WTC11 (cell line): ENCODE measurements around the gene MRPL55. TPM values are rescaled to one million over a fixed set of nuclear protein-coding genes. Genes with fewer than 3 reads are reported as not detected.

Experiments used
- CREB1 ChIP-seq: sonication (generic); formaldehyde crosslinking; IDR thresholded peaks from 2 replicates; pipeline ENCODE4 v1.8.0; 2023; ENCODE audit warnings: mild to moderate bottlenecking, missing genetic modification reagents
- ETV6 ChIP-seq: sonication (generic); formaldehyde crosslinking; IDR thresholded peaks from 2 replicates; pipeline ENCODE4 v1.8.1; 2022; ENCODE audit warnings: mild to moderate bottlenecking, missing genetic modification reagents
- GRHL2 ChIP-seq: fragments of 250-450 bp; sonication (Bioruptor Pico); IDR thresholded peaks from 2 replicates; pipeline ENCODE4 v1.8.0; 2022; ENCODE audit warnings: mild to moderate bottlenecking, moderate library complexity; ENCODE audit not compliant: insufficient replicate concordance, severe bottlenecking
- NFE2L1 ChIP-seq: sonication (generic); formaldehyde crosslinking; IDR thresholded peaks from 2 replicates; pipeline ENCODE4 v1.8.1; 2023; ENCODE audit warnings: missing genetic modification reagents
- NR1H2 ChIP-seq: sonication (generic); formaldehyde crosslinking; IDR thresholded peaks from 2 replicates; pipeline ENCODE4 v1.9.0; 2021; ENCODE audit warnings: mild to moderate bottlenecking, moderate library complexity, missing genetic modification reagents
- NR2C2 ChIP-seq: sonication (generic); formaldehyde crosslinking; IDR thresholded peaks from 2 replicates; pipeline ENCODE4 v1.8.0; 2022; ENCODE audit warnings: mild to moderate bottlenecking, missing genetic modification reagents
- OVOL2 ChIP-seq: fragments of 250-450 bp; sonication (Bioruptor Pico); IDR thresholded peaks from 2 replicates; pipeline ENCODE4 v1.9.0; 2021; ENCODE audit warnings: mild to moderate bottlenecking, borderline replicate concordance
- PRRX2 ChIP-seq: fragments of 250-450 bp; sonication (Bioruptor Pico); IDR thresholded peaks from 2 replicates; pipeline ENCODE4 v1.8.0; 2021; ENCODE audit warnings: mild to moderate bottlenecking
- SMAD3 ChIP-seq: sonication (generic); formaldehyde crosslinking; IDR thresholded peaks from 2 replicates; pipeline ENCODE4 v1.8.0; 2022; ENCODE audit warnings: missing genetic modification reagents, mild to moderate bottlenecking, borderline replicate concordance
- SOX15 ChIP-seq: fragments of 250-450 bp; sonication (Bioruptor Pico); IDR thresholded peaks from 2 replicates; pipeline ENCODE4 v1.9.0; 2021; ENCODE audit warnings: mild to moderate bottlenecking
- SP1 ChIP-seq: sonication (generic); formaldehyde crosslinking; conservative IDR thresholded peaks from 2 replicates; pipeline ENCODE4 v1.8.1; 2022; ENCODE audit warnings: missing genetic modification reagents
- ZNF121 ChIP-seq: sonication (generic); formaldehyde crosslinking; IDR thresholded peaks from 2 replicates; pipeline ENCODE4 v1.8.0; 2023; ENCODE audit warnings: missing genetic modification reagents
- ZNF219 ChIP-seq: sonication (generic); formaldehyde crosslinking; IDR thresholded peaks from 2 replicates; pipeline ENCODE4 v1.8.0; 2023; ENCODE audit warnings: missing genetic modification reagents, mild to moderate bottlenecking, borderline replicate concordance
- ZNF232 ChIP-seq: sonication (generic); formaldehyde crosslinking; IDR thresholded peaks from 2 replicates; pipeline ENCODE4 v1.8.0; 2022; ENCODE audit warnings: mild to moderate bottlenecking, missing genetic modification reagents
- ZNF317 ChIP-seq: sonication (generic); formaldehyde crosslinking; IDR thresholded peaks from 2 replicates; pipeline ENCODE4 v1.8.1; 2023; ENCODE audit warnings: low read depth, mild to moderate bottlenecking, moderate library complexity, missing genetic modification reagents, borderline replicate concordance
- total RNA-seq: library from RNA; stranded (reverse); gene quantifications from 3 replicates; pipeline ENCODE4 v1.2.3, GENCODE V29; 2021
- TF ChIP-seq, protein P1 (sequence below): sonication (generic); formaldehyde crosslinking; IDR thresholded peaks from 2 replicates; pipeline ENCODE4 v1.8.1; 2023; ENCODE audit warnings: mild to moderate bottlenecking, missing genetic modification reagents
- TF ChIP-seq, protein P2 (sequence below): sonication (generic); formaldehyde crosslinking; IDR thresholded peaks from 2 replicates; pipeline ENCODE4 v1.8.1; 2023; ENCODE audit warnings: mild to moderate bottlenecking, moderate library complexity, missing genetic modification reagents
- TF ChIP-seq, protein P3 (sequence below): sonication (generic); formaldehyde crosslinking; IDR thresholded peaks from 2 replicates; pipeline ENCODE4 v1.8.1; 2022; ENCODE audit warnings: low read depth, missing genetic modification reagents, borderline replicate concordance
- TF ChIP-seq, protein P4 (sequence below): fragments of 250-450 bp; sonication (Bioruptor Pico); conservative IDR thresholded peaks from 2 replicates; pipeline ENCODE4 v1.9.0; 2021; ENCODE audit warnings: mild to moderate bottlenecking
- TF ChIP-seq, protein P5 (sequence below): sonication (generic); formaldehyde crosslinking; IDR thresholded peaks from 2 replicates; pipeline ENCODE4 v1.8.1; 2022; ENCODE audit warnings: missing genetic modification reagents, borderline replicate concordance
- TF ChIP-seq, protein P6 (sequence below): fragments of 250-450 bp; sonication (Bioruptor Pico); IDR thresholded peaks from 2 replicates; pipeline ENCODE4 v1.9.0; 2021; ENCODE audit warnings: moderate library complexity, mild to moderate bottlenecking, inconsistent platforms, borderline replicate concordance
- TF ChIP-seq, protein P7 (sequence below): sonication (generic); formaldehyde crosslinking; IDR thresholded peaks from 2 replicates; pipeline ENCODE4 v1.8.0; 2023; ENCODE audit warnings: missing genetic modification reagents, mild to moderate bottlenecking, borderline replicate concordance
- TF ChIP-seq, protein P8 (sequence below): sonication (generic); formaldehyde crosslinking; IDR thresholded peaks from 2 replicates; pipeline ENCODE4 v1.8.1; 2022; ENCODE audit warnings: mild to moderate bottlenecking, moderate library complexity, missing genetic modification reagents

Gene MRPL55
- total RNA-seq, 1 experiment from 2014 or later = 66.9 TPM

DNA sequence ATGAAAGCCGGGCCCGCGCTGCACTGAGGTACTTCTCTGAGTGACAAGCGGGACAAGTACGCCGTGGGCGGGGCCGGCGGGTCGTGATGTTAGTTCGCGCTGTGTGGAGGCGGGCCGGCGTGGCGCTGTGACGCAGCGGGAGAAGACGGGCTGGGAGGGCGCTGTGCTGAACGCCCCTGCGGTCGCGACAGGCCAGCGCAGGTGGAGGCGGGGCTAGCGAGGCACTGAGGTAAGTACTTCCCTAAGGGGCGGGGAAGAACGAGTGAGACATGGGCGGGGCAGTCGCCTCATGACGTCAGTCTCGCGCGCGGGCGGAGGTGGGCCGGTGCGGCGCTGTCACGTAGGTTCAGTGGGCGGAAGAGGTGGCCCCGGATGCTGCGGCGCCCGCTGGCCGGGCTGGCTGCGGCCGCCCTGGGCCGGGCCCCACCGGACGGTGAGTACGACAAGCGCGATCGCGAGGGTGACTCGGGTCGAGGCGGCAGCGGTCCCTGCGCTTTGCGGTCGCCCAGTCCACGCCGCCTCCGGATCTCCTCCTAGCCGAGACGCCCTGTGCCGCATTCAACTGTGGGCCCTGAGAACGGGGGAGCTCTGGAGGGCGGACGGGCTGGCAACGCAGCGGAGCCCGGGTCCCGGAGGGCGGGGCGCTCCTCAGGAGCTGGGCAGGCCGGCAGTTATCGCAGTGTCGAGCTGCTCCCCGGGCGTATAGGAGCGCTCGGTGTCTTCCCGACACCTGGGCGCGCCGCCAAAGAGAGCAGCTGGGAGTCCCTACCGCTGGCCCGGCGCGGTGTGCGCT, 31.0 kb upstream of the MRPL55 start, which contains the start of gene GUK1 (continued):
- 0 out of 2 replicates have a peak, but pooled peaks have one; percentile 24 for TF ChIP-seq ZNF317 (CRISPR knock-in tag)
- TF ChIP-seq ETV6 = no peak
- peak; percentile 70 for TF ChIP-seq NFE2L1 (CRISPR knock-in tag)
- TF ChIP-seq ZNF219 = no peak
- TF ChIP-seq, protein P1, sequence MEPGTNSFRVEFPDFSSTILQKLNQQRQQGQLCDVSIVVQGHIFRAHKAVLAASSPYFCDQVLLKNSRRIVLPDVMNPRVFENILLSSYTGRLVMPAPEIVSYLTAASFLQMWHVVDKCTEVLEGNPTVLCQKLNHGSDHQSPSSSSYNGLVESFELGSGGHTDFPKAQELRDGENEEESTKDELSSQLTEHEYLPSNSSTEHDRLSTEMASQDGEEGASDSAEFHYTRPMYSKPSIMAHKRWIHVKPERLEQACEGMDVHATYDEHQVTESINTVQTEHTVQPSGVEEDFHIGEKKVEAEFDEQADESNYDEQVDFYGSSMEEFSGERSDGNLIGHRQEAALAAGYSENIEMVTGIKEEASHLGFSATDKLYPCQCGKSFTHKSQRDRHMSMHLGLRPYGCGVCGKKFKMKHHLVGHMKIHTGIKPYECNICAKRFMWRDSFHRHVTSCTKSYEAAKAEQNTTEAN = peak; percentile 75
- TF ChIP-seq, protein P2, sequence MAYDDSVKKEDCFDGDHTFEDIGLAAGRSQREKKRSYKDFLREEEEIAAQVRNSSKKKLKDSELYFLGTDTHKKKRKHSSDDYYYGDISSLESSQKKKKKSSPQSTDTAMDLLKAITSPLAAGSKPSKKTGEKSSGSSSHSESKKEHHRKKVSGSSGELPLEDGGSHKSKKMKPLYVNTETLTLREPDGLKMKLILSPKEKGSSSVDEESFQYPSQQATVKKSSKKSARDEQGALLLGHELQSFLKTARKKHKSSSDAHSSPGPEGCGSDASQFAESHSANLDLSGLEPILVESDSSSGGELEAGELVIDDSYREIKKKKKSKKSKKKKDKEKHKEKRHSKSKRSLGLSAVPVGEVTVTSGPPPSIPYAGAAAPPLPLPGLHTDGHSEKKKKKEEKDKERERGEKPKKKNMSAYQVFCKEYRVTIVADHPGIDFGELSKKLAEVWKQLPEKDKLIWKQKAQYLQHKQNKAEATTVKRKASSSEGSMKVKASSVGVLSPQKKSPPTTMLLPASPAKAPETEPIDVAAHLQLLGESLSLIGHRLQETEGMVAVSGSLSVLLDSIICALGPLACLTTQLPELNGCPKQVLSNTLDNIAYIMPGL (CRISPR knock-in tag) = peak; percentile 92
- TF ChIP-seq, protein P3, sequence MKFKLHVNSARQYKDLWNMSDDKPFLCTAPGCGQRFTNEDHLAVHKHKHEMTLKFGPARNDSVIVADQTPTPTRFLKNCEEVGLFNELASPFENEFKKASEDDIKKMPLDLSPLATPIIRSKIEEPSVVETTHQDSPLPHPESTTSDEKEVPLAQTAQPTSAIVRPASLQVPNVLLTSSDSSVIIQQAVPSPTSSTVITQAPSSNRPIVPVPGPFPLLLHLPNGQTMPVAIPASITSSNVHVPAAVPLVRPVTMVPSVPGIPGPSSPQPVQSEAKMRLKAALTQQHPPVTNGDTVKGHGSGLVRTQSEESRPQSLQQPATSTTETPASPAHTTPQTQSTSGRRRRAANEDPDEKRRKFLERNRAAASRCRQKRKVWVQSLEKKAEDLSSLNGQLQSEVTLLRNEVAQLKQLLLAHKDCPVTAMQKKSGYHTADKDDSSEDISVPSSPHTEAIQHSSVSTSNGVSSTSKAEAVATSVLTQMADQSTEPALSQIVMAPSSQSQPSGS (CRISPR knock-in tag) = no peak
- TF ChIP-seq SP1 (CRISPR knock-in tag) = peak; percentile 100
- TF ChIP-seq SOX15 (CRISPR knock-in tag) = no peak
- TF ChIP-seq ZNF121 (CRISPR knock-in tag) = no peak
- TF ChIP-seq OVOL2 (CRISPR knock-in tag) = no peak
- TF ChIP-seq PRRX2 = 0 out of 2 replicates have a peak, but pooled peaks have one; percentile 50
- TF ChIP-seq GRHL2 (CRISPR knock-in tag) = no peak
- TF ChIP-seq, protein P4, sequence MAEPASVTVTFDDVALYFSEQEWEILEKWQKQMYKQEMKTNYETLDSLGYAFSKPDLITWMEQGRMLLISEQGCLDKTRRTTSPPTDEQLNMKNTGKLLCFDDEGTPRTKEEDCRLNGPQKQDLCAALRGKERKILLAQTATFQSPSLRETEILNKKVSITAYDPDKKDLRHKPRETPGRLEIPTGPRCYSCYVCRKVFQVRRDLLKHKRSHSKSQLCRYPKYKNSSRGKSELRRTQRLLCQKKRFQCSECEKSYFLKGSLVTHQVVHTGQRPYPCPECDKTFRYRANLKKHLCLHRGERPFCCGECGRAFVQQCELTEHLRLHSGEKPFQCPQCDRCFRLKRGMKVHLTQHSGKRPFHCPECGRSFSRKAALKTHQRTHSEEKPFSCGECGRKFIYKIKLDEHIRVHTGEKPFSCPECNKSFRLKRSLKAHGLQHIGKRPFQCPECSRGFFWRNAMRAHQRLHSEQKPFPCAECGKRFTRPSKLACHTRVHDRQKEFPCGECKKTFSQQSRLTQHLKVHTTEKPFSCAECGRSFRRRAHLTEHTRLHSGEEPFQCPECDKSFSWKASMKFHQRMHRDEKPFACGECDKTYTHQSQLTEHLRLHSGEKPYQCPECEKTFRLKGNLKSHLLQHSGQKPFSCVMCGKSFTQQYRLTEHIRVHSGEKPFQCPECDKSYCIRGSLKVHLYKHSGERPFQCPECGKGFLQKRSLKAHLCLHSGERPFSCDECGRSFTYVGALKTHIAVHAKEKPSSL (CRISPR knock-in tag) = no peak
- TF ChIP-seq, protein P5, sequence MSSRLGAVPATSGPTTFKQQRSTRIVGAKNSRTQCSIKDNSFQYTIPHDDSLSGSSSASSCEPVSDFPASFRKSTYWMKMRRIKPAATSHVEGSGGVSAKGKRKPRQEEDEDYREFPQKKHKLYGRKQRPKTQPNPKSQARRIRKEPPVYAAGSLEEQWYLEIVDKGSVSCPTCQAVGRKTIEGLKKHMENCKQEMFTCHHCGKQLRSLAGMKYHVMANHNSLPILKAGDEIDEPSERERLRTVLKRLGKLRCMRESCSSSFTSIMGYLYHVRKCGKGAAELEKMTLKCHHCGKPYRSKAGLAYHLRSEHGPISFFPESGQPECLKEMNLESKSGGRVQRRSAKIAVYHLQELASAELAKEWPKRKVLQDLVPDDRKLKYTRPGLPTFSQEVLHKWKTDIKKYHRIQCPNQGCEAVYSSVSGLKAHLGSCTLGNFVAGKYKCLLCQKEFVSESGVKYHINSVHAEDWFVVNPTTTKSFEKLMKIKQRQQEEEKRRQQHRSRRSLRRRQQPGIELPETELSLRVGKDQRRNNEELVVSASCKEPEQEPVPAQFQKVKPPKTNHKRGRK = 0 out of 2 replicates have a peak, but pooled peaks have one; percentile 18
- no peak for TF ChIP-seq CREB1
- TF ChIP-seq, protein P6, sequence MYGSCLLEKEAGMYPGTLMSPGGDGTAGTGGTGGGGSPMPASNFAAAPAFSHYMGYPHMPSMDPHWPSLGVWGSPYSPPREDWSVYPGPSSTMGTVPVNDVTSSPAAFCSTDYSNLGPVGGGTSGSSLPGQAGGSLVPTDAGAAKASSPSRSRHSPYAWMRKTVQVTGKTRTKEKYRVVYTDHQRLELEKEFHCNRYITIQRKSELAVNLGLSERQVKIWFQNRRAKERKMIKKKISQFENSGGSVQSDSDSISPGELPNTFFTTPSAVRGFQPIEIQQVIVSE (CRISPR knock-in tag) = no peak
- TF ChIP-seq, protein P7, sequence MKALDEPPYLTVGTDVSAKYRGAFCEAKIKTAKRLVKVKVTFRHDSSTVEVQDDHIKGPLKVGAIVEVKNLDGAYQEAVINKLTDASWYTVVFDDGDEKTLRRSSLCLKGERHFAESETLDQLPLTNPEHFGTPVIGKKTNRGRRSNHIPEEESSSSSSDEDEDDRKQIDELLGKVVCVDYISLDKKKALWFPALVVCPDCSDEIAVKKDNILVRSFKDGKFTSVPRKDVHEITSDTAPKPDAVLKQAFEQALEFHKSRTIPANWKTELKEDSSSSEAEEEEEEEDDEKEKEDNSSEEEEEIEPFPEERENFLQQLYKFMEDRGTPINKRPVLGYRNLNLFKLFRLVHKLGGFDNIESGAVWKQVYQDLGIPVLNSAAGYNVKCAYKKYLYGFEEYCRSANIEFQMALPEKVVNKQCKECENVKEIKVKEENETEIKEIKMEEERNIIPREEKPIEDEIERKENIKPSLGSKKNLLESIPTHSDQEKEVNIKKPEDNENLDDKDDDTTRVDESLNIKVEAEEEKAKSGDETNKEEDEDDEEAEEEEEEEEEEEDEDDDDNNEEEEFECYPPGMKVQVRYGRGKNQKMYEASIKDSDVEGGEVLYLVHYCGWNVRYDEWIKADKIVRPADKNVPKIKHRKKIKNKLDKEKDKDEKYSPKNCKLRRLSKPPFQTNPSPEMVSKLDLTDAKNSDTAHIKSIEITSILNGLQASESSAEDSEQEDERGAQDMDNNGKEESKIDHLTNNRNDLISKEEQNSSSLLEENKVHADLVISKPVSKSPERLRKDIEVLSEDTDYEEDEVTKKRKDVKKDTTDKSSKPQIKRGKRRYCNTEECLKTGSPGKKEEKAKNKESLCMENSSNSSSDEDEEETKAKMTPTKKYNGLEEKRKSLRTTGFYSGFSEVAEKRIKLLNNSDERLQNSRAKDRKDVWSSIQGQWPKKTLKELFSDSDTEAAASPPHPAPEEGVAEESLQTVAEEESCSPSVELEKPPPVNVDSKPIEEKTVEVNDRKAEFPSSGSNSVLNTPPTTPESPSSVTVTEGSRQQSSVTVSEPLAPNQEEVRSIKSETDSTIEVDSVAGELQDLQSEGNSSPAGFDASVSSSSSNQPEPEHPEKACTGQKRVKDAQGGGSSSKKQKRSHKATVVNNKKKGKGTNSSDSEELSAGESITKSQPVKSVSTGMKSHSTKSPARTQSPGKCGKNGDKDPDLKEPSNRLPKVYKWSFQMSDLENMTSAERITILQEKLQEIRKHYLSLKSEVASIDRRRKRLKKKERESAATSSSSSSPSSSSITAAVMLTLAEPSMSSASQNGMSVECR (CRISPR knock-in tag) = no peak; the same call in 1 of the 2 replicates
- TF ChIP-seq SMAD3 (CRISPR knock-in tag) = no peak
- TF ChIP-seq NR2C2 (CRISPR knock-in tag) = no peak
- no peak for TF ChIP-seq ZNF232 (CRISPR knock-in tag)
- TF ChIP-seq, protein P8, sequence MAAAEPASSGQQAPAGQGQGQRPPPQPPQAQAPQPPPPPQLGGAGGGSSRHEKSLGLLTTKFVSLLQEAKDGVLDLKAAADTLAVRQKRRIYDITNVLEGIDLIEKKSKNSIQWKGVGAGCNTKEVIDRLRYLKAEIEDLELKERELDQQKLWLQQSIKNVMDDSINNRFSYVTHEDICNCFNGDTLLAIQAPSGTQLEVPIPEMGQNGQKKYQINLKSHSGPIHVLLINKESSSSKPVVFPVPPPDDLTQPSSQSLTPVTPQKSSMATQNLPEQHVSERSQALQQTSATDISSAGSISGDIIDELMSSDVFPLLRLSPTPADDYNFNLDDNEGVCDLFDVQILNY = peak; percentile 75
- no peak for TF ChIP-seq NR1H2 (CRISPR knock-in tag)
